Bronchial epithelial cell (primary cell): ENCODE results near the gene CLK4. TPM values are rescaled to one million over a fixed set of nuclear protein-coding genes. Genes with fewer than 3 reads are reported as not detected.

ENCODE experiments used
- DNase-seq: peaks from one replicate; pipeline ENCODE4 v3.0.0-alpha.2; 2010; ENCODE audit warnings: low read depth
- FAIRE-seq: peaks from 2 replicates; lab custom pipeline; 2011; peaks lifted over from hg19 to GRCh38; lab: Jason Lieb, UNC
- H3K27me3 ChIP-seq: 2 replicates; pipeline ENCODE4 v1.5.1; 2011; ENCODE audit warnings: low read length; ENCODE audit not compliant: control insufficient read depth, insufficient read depth
- H3K36me3 ChIP-seq: 2 replicates; pipeline ENCODE4 v1.5.1; 2011; ENCODE audit warnings: low read length; ENCODE audit not compliant: control insufficient read depth, insufficient read depth
- H3K4me3 ChIP-seq: 2 replicates; pipeline ENCODE4 v1.5.1; 2011; ENCODE audit warnings: mild to moderate bottlenecking, low read depth, low read length, control low read depth
- CTCF ChIP-seq: IDR thresholded peaks from 2 replicates; pipeline ENCODE4 v1.5.1; 2011; ENCODE audit warnings: mild to moderate bottlenecking, moderate library complexity, low read length, control low read depth, inconsistent platforms; ENCODE audit not compliant: insufficient read depth, severe bottlenecking
- total RNA-seq: library from RNA; depleted of rRNA; stranded (reverse); fragments of >200 nt; gene quantifications from 2 replicates; pipeline ENCODE4 v1.2.1, GENCODE V29; 2014

CLK4 gene
- total RNA-seq, 1 donor from 2014 or later, result 17.4 TPM

GRCh38 chr5:178644826-178645545 is 18.1 kb upstream of the CLK4 start:
- no peaks in the 10 kb centered on the region for H3K36me3 ChIP-seq
- TF ChIP-seq CTCF, result no peak
- no peak for FAIRE-seq
- H3K27me3 ChIP-seq, result no peaks in the 10 kb centered on the region
- no peak overlapping the region for H3K4me3 ChIP-seq
- peak; percentile 75 for DNase-seq

- DNase-seq, result peak; percentile 96
- FAIRE-seq, result peak; percentile 95
- Histone ChIP-seq H3K36me3 (no peaks in the 10 kb centered on the region), H3K4me3 (no peak overlapping the region), H3K27me3 (no peaks in the 10 kb centered on the region)
- TF ChIP-seq CTCF, result no peak
These were observed 15.6 kb upstream of the CLK4 start for GRCh38 chr5:178642351-178642909.

GRCh38 chr5:178641711-178642110 is 14.9 kb upstream of the CLK4 start:
- FAIRE-seq, result peak; percentile 66
- no peak for DNase-seq
- no peaks in the 10 kb centered on the region for H3K27me3 ChIP-seq
- H3K36me3 ChIP-seq, result no peaks in the 10 kb centered on the region
- no peak overlapping the region for H3K4me3 ChIP-seq
- no peak for TF ChIP-seq CTCF

- H3K36me3 ChIP-seq, result no peaks in the 10 kb centered on the region
- DNase-seq (no peak), FAIRE-seq (no peak)
- H3K4me3 ChIP-seq, result no peak overlapping the region
- H3K27me3 ChIP-seq, result no peaks in the 10 kb centered on the region
- TF ChIP-seq CTCF, result no peak
These were observed 13.6 kb upstream of the CLK4 start for GRCh38 chr5:178640331-178641045.

GRCh38 chr5:178637356-178638074 is 10.7 kb upstream of the CLK4 start:
- no peak for TF ChIP-seq CTCF
- no peak for FAIRE-seq

More at GRCh38 chr5:178637356-178638074, 10.7 kb upstream of the CLK4 start:
- H3K4me3 ChIP-seq, result no peak overlapping the region
- DNase-seq, result no peak
- H3K36me3 ChIP-seq, result no peaks in the 10 kb centered on the region
- no peaks in the 10 kb centered on the region for H3K27me3 ChIP-seq
